Activated CD8-positive, alpha-beta T cell treated with anti-CD3 and anti-CD28 coated beads for 36 hours (primary cell): Measurements from ENCODE around the gene PDGFRA. TPM values are rescaled to one million over a fixed set of nuclear protein-coding genes. Genes with fewer than 3 reads are reported as not detected.

Source experiments
- ATAC-seq: fragments of 200-7000 bp; cut with Tn5 transposase; one replicate; pipeline ENCODE4 v1.10.0; 2021; ENCODE audit warnings: mild to moderate bottlenecking, moderate library complexity
- CTCF ChIA-PET: fragments of 350-600 bp; sonication (Branson Sonifier 250); formaldehyde crosslinking; loops from one replicate; lab custom pipeline; 2021; ENCODE audit warnings: antibody characterized with exemption; lab: Charles Lee
- POLR2A ChIA-PET: fragments of 350-600 bp; sonication (Branson Sonifier 250); formaldehyde crosslinking; loops from one replicate; lab custom pipeline; 2021; ENCODE audit warnings: antibody characterized with exemption; lab: Charles Lee
- DNase-seq: peaks from one replicate; pipeline ENCODE4 v3.0.0-alpha.2; 2020
- H3K27ac Mint-ChIP-seq: one replicate; pipeline ENCODE4 v1.8.0; 2021; ENCODE audit warnings: mild to moderate bottlenecking, mixed read lengths
- H3K27me3 Mint-ChIP-seq: one replicate; pipeline ENCODE4 v1.8.0; 2021; ENCODE audit warnings: mixed read lengths
- H3K36me3 Mint-ChIP-seq: one replicate; pipeline ENCODE4 v1.8.0; 2021; ENCODE audit warnings: low read depth, mixed read lengths
- H3K4me1 Mint-ChIP-seq: one replicate; pipeline ENCODE4 v1.8.0; 2021; ENCODE audit warnings: low read depth, mixed read lengths
- H3K4me3 Mint-ChIP-seq: one replicate; pipeline ENCODE4 v1.8.0; 2021; ENCODE audit warnings: mild to moderate bottlenecking, moderate library complexity, mixed read lengths
- H3K9me3 Mint-ChIP-seq: one replicate; pipeline ENCODE4 v1.8.0; 2021; ENCODE audit warnings: mixed read lengths
- intact Hi-C: fragments of 100-400 bp; cut with micrococcal nuclease; formaldehyde crosslinking; loops from one replicate; pipeline ENCODE4 v1.10.0; 2022
- total RNA-seq, 2 experiments: library from RNA; stranded (reverse); gene quantifications; one replicate each; pipeline ENCODE4 v1.2.3, GENCODE V29; 2021
- TF ChIP-seq, protein P1 (sequence below): fragments of 200-600 bp; IDR thresholded peaks from one replicate; pipeline ENCODE4 v1.8.0; 2022; ENCODE audit warnings: antibody characterized with exemption, mild to moderate bottlenecking

PDGFRA gene
- total RNA-seq: not detected

DNA sequence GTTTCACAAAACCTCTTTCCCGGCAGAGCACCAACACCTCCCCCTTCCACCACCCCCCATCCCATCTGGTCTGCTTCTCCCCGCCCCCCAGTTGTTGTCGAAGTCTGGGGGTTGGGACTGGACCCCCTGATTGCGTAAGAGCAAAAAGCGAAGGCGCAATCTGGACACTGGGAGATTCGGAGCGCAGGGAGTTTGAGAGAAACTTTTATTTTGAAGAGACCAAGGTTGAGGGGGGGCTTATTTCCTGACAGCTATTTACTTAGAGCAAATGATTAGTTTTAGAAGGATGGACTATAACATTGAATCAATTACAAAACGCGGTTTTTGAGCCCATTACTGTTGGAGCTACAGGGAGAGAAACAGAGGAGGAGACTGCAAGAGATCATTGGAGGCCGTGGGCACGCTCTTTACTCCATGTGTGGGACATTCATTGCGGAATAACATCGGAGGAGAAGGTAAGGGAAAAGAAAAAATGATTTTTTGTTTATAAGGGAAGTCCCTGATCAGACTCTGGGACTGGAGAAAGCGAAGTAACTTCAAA, at the start of gene PDGFRA:
PDGFRA (plus strand) TSS at position 333 of the 541 bp plus-strand sequence. CDS start 29,476 bp downstream, outside the sequence.
- TF ChIP-seq, protein P1, sequence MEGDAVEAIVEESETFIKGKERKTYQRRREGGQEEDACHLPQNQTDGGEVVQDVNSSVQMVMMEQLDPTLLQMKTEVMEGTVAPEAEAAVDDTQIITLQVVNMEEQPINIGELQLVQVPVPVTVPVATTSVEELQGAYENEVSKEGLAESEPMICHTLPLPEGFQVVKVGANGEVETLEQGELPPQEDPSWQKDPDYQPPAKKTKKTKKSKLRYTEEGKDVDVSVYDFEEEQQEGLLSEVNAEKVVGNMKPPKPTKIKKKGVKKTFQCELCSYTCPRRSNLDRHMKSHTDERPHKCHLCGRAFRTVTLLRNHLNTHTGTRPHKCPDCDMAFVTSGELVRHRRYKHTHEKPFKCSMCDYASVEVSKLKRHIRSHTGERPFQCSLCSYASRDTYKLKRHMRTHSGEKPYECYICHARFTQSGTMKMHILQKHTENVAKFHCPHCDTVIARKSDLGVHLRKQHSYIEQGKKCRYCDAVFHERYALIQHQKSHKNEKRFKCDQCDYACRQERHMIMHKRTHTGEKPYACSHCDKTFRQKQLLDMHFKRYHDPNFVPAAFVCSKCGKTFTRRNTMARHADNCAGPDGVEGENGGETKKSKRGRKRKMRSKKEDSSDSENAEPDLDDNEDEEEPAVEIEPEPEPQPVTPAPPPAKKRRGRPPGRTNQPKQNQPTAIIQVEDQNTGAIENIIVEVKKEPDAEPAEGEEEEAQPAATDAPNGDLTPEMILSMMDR: no peak
- DNase-seq (no peak), ATAC-seq (no peak)
- Mint-ChIP-seq H3K36me3 (no peaks in the 10 kb centered on the region), H3K27me3 (peaks cover 82% of the 10 kb centered on the region), H3K4me1 (peaks cover 38% of the 10 kb centered on the region), H3K9me3 (no peaks in the 10 kb centered on the region), H3K27ac (no peak within 1 kb of the TSS), H3K4me3 (no peak within 1 kb of the TSS)
- ChIA-PET CTCF (interaction anchor here (1.2 to 5.1 kb wide), 2 partner anchors 122 to 320 kb away, joined by 3 to 25 read pairs; no protein-coding TSS in a partner anchor), POLR2A (no interaction called here)
- intact Hi-C loops: loop anchor here (5.0 kb wide), 2 partner anchors 127 to 322 kb away; partner anchors contain the start of gene GSX2

DNA sequence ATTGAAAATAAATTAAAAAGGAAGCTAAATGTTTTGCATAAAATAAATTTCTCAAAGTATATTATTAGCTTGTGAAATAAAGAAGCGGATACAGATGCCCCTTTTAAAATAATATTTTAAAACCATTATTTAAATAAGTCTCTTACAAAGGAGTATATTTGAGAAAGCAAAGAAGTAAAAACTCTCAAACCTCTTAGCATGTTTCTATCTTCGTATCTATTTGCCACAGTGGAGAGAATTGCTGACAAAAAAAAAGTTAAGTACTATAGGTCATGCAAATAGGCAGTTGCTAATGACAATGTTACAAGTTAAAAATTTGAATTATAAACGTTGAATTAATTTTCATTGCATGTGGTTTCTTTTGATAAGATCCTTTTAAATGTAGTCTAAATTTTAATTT, 44.5 kb upstream of the PDGFRA start:
- H3K36me3 Mint-ChIP-seq: no peaks in the 10 kb centered on the region
- TF ChIP-seq, protein P1: no peak
- peaks cover 2% of the 10 kb centered on the region for H3K27me3 Mint-ChIP-seq
- ATAC-seq: no peak
- H3K9me3 Mint-ChIP-seq: no peaks in the 10 kb centered on the region
- ChIA-PET POLR2A (no interaction called here), CTCF (interaction anchor here (1.5 kb wide), 1 partner anchor 29 kb away, joined by 3 read pairs; no protein-coding TSS in a partner anchor)
- H3K4me3 Mint-ChIP-seq: no peak overlapping the region
- no peaks in the 10 kb centered on the region for H3K4me1 Mint-ChIP-seq
- H3K27ac Mint-ChIP-seq: no peak overlapping the region
- intact Hi-C loops: no loop called here
- DNase-seq: no peak

DNA sequence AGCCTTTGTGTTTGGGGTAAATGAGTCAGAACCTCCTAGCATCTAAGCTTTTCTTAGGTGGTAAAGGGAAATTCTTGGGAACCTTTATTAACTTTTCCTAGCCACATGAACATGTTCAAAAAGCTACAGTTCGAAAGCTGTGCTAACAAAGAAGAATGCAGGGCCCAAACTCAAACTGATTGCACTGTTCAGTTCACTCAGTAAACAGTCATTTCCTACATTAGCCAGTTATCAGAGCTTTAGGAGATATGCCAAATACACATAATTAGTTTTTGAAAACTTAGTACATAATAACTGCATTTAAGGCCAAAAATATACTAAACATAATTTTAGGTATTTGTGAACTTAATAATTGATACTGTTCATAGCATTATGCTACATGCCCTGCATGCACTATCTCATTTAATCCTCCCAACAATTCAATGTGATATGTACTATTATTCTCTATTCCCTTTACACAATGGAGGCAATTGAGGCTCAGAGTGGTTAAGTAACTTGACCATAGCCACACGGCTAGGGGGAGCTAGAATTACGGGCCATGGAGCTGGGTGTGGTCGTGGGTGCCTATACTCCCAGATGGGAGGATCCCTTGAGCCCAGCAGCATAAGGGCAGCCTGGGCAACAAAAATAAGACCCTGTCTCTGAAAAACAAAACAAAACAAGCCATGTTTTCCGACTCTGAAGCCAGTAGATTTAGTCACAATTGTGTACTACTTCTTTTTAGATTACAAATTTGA, 43.9 kb upstream of the PDGFRA start:
- Mint-ChIP-seq H3K4me3 (no peak overlapping the region), H3K27ac (no peak overlapping the region), H3K4me1 (no peaks in the 10 kb centered on the region), H3K27me3 (peaks cover 2% of the 10 kb centered on the region), H3K36me3 (no peaks in the 10 kb centered on the region), H3K9me3 (no peaks in the 10 kb centered on the region)
- no peak for DNase-seq
- POLR2A ChIA-PET: no interaction called here
- TF ChIP-seq, protein P1: no peak
- no peak for ATAC-seq
- intact Hi-C loops: no loop called here
- CTCF ChIA-PET: interaction anchor here (0.7 to 1.5 kb wide), 2 partner anchors 28 to 255 kb away, joined by 3 read pairs; no protein-coding TSS in a partner anchor

DNA sequence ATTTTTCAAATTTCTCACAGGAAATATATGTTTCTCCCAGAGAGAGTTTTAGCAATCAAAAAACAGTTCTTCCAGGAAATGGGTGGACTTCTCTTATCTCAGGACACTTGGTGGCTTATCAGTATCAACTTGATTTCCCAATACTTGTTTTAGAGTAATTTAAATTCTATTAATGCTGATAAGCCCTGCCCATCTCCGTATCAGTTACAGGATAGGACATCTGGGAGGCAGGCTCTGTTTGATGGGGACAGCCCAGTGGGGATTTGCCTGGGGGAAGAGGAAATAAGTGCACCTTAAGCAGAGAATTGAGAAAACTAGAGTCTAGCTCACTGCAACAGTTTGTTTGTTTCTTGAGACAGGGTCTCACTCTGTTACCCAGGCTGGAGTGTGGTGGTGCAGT, 43.2 kb upstream of the PDGFRA start:
- Mint-ChIP-seq H3K27me3 (peaks cover 2% of the 10 kb centered on the region), H3K27ac (no peak overlapping the region), H3K36me3 (no peaks in the 10 kb centered on the region), H3K9me3 (no peaks in the 10 kb centered on the region), H3K4me3 (no peak overlapping the region), H3K4me1 (no peaks in the 10 kb centered on the region)
- no peak for DNase-seq
- ChIA-PET CTCF (interaction anchor here (0.7 kb wide), 1 partner anchor 256 kb away, joined by 3 read pairs; no protein-coding TSS in a partner anchor), POLR2A (no interaction called here)
- TF ChIP-seq, protein P1: no peak
- intact Hi-C loops: no loop called here
- no peak for ATAC-seq

DNA sequence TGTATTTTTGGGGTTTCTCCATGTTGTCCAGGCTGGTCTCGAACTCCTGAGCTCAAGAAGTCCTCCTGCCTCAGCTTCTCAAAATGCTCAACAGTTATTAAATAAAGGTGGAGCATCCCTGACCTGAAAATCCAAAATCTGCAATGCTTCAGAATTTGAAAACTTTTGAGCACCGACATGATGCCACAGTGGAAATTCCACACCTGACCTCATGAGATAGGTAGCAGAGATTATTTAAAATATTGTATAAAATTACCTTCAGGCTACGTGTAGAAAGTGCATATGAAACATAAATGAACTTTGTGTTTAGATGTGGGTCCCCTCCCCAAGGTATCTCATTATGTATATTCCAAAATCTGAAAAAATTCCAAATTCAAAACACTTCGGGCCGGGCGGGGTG, 42.7 kb upstream of the PDGFRA start:
- POLR2A ChIA-PET: no interaction called here
- Mint-ChIP-seq H3K9me3 (no peaks in the 10 kb centered on the region), H3K36me3 (no peaks in the 10 kb centered on the region), H3K27me3 (peaks cover 2% of the 10 kb centered on the region), H3K27ac (no peak overlapping the region), H3K4me3 (no peak overlapping the region), H3K4me1 (no peaks in the 10 kb centered on the region)
- no peak for DNase-seq
- TF ChIP-seq, protein P1: no peak
- no peak for ATAC-seq
- intact Hi-C loops: no loop called here
- CTCF ChIA-PET: no interaction called here
